IMR-90 (cell line): ENCODE data around the gene KCNG3. TPM values are rescaled to one million over a fixed set of nuclear protein-coding genes. Genes with fewer than 3 reads are reported as not detected.

Source experiments
- ATAC-seq: fragments of 200-7000 bp; cut with Tn5 transposase; 2 replicates; pipeline ENCODE4 v1.9.1; 2020; ENCODE audit warnings: low read depth, mild to moderate bottlenecking, moderate library complexity
- BruUV-seq: library from RNA; stranded (reverse); fragments of 400-500 nt; replicated peaks from 2 replicates; lab custom pipeline; 2021; lab: Mats Ljungman, UMichigan
- CTCF ChIA-PET: fragments of 300-600 bp; formaldehyde crosslinking; extraction: SDS; loops from one replicate; lab custom pipeline; 2021; ENCODE audit warnings: antibody characterized with exemption; lab: Yijun Ruan, JAX
- POLR2A ChIA-PET: fragments of 300-600 bp; sonication (Branson Sonifier 250); formaldehyde crosslinking; loops from one replicate; lab custom pipeline; 2022; ENCODE audit warnings: antibody characterized with exemption; ENCODE audit not compliant: unreplicated experiment; lab: Charles Lee
- DNase-seq: peaks from one replicate; pipeline ENCODE4 v3.0.0; 2013
- H2AFZ ChIP-seq: replicated peaks from 2 replicates; pipeline ENCODE3; 2013; ENCODE audit warnings: low read length, mild to moderate bottlenecking; ENCODE audit not compliant: poor library complexity
- H2AK5ac ChIP-seq: 2 replicates; pipeline ENCODE4 v1.6.1; 2013; ENCODE audit warnings: low read depth, low read length, inconsistent platforms
- H2AK9ac ChIP-seq: replicated peaks from 2 replicates; pipeline ENCODE3; 2013; ENCODE audit warnings: mild to moderate bottlenecking, low read depth, low read length, moderate library complexity; ENCODE audit not compliant: poor library complexity
- H2BK120ac ChIP-seq: 2 replicates; pipeline ENCODE4 v1.6.1; 2013; ENCODE audit warnings: low read depth, low read length, inconsistent platforms
- H2BK15ac ChIP-seq: 3 replicates; pipeline ENCODE4 v1.6.1; 2013; ENCODE audit warnings: low read depth, low read length, inconsistent platforms
- H2BK20ac ChIP-seq: 2 replicates; pipeline ENCODE4 v1.6.1; 2013; ENCODE audit warnings: low read depth, mild to moderate bottlenecking, inconsistent platforms, low read length, moderate library complexity
- H2BK5ac ChIP-seq: 2 replicates; pipeline ENCODE4 v1.6.1; 2013; ENCODE audit warnings: mild to moderate bottlenecking, low read depth, low read length, inconsistent platforms; ENCODE audit not compliant: poor library complexity, severe bottlenecking
- H3K14ac ChIP-seq: replicated peaks from 2 replicates; pipeline ENCODE4 v1.6.1; 2013; ENCODE audit warnings: low read depth, low read length, inconsistent platforms
- H3K18ac ChIP-seq: 2 replicates; pipeline ENCODE4 v1.6.1; 2013; ENCODE audit warnings: low read depth, low read length, control low read depth
- H3K23ac ChIP-seq: 2 replicates; pipeline ENCODE4 v1.6.1; 2013; ENCODE audit warnings: low read depth, low read length, inconsistent platforms
- H3K27ac ChIP-seq: 2 replicates; pipeline ENCODE4 v1.5.1; 2013; ENCODE audit warnings: mild to moderate bottlenecking, control low read depth, low read length; ENCODE audit not compliant: insufficient read depth
- H3K27me3 ChIP-seq: 2 replicates; pipeline ENCODE4 v1.6.1; 2013; ENCODE audit warnings: low read length; ENCODE audit not compliant: control insufficient read depth, insufficient read depth
- H3K36me3 ChIP-seq: 2 replicates; pipeline ENCODE4 v1.6.1; 2013; ENCODE audit warnings: low read length, mixed read lengths; ENCODE audit not compliant: control insufficient read depth, insufficient read depth
- H3K4ac ChIP-seq: 2 replicates; pipeline ENCODE4 v1.6.1; 2013; ENCODE audit warnings: low read depth, low read length, inconsistent platforms
- H3K4me1 ChIP-seq: 2 replicates; pipeline ENCODE4 v1.6.1; 2013; ENCODE audit warnings: low read length, mixed read lengths; ENCODE audit not compliant: control insufficient read depth, insufficient read depth
- H3K4me2 ChIP-seq: 2 replicates; pipeline ENCODE4 v1.6.1; 2013; ENCODE audit warnings: low read depth, mild to moderate bottlenecking, control low read depth, low read length, moderate library complexity
- H3K4me3 ChIP-seq: 2 replicates; pipeline ENCODE4 v1.5.1; 2013; ENCODE audit warnings: low read depth, mild to moderate bottlenecking, control low read depth, low read length, moderate library complexity; ENCODE audit not compliant: insufficient read depth
- H3K56ac ChIP-seq: 2 replicates; pipeline ENCODE4 v1.6.1; 2013; ENCODE audit warnings: low read length, inconsistent platforms; ENCODE audit not compliant: insufficient read depth; ENCODE audit errors: extremely low read depth
- H3K79me1 ChIP-seq, 2 experiments: 2 replicates each; pipeline ENCODE4 v1.6.1; 2013; ENCODE audit warnings: low read length in 2 of 2, inconsistent platforms in 1 of 2, low read depth in 1 of 2
- H3K9ac ChIP-seq: 2 replicates; pipeline ENCODE4 v1.6.1; 2013; ENCODE audit warnings: low read depth, low read length, control low read depth
- H3K9me1 ChIP-seq: 2 replicates; pipeline ENCODE4 v1.6.1; 2013; ENCODE audit warnings: low read length, inconsistent platforms; ENCODE audit not compliant: insufficient read depth
- H3K9me3 ChIP-seq: 2 replicates; pipeline ENCODE4 v1.6.1; 2013; ENCODE audit warnings: low read length; ENCODE audit not compliant: control insufficient read depth, insufficient read depth
- H4K20me1 ChIP-seq: 2 replicates; pipeline ENCODE4 v1.6.1; 2013; ENCODE audit warnings: low read length, inconsistent platforms; ENCODE audit not compliant: insufficient read depth
- H4K5ac ChIP-seq: 2 replicates; pipeline ENCODE4 v1.6.1; 2013; ENCODE audit warnings: mild to moderate bottlenecking, low read depth, low read length, control low read depth
- H4K8ac ChIP-seq, 2 experiments: 2 replicates each; pipeline ENCODE4 v1.6.1; 2013; ENCODE audit warnings: low read depth in 2 of 2, low read length in 2 of 2, control low read depth in 1 of 2, inconsistent platforms in 1 of 2
- H4K91ac ChIP-seq: 2 replicates; pipeline ENCODE4 v1.6.1; 2013; ENCODE audit warnings: low read depth, low read length, inconsistent platforms; ENCODE audit not compliant: insufficient read depth
- BHLHE40 ChIP-seq: fragments of 150-350 bp; IDR thresholded peaks from 2 replicates; pipeline ENCODE4 v1.6.1; 2016; ENCODE audit warnings: mild to moderate bottlenecking, low read depth, low read length
- CEBPB ChIP-seq: IDR thresholded peaks from 2 replicates; pipeline ENCODE4 v1.6.1; 2012; ENCODE audit warnings: low read depth, low read length, improper control_type of control experiment
- CTCF ChIP-seq: conservative IDR thresholded peaks from 2 replicates; pipeline ENCODE4 v1.5.1; 2012; ENCODE audit warnings: mild to moderate bottlenecking, low read depth, low read length, improper control_type of control experiment
- MAFK ChIP-seq: IDR thresholded peaks from 2 replicates; pipeline ENCODE4 v1.6.1; 2012; ENCODE audit warnings: low read depth, low read length, improper control_type of control experiment
- MAZ ChIP-seq: IDR thresholded peaks from 2 replicates; pipeline ENCODE4 v1.6.1; 2012; ENCODE audit warnings: low read depth, mild to moderate bottlenecking, low read length, improper control_type of control experiment, moderate library complexity, borderline replicate concordance
- NFE2L2 ChIP-seq: fragments of 150-350 bp; IDR thresholded peaks from 2 replicates; pipeline ENCODE4 v1.6.1; 2016; ENCODE audit warnings: low read depth, mild to moderate bottlenecking, low read length
- RAD21 ChIP-seq: IDR thresholded peaks from 2 replicates; pipeline ENCODE4 v1.6.1; 2012; ENCODE audit warnings: low read length, improper control_type of control experiment
- RCOR1 ChIP-seq: IDR thresholded peaks from 2 replicates; pipeline ENCODE4 v1.6.1; 2012; ENCODE audit warnings: mild to moderate bottlenecking, low read length, improper control_type of control experiment; ENCODE audit not compliant: insufficient replicate concordance
- RFX5 ChIP-seq: IDR thresholded peaks from 2 replicates; pipeline ENCODE4 v1.8.0; 2012; ENCODE audit warnings: low read depth, mild to moderate bottlenecking, low read length, moderate library complexity
- SMC3 ChIP-seq: fragments of 150-350 bp; IDR thresholded peaks from 2 replicates; pipeline ENCODE4 v1.6.1; 2016; ENCODE audit warnings: low read depth, mild to moderate bottlenecking, antibody characterized with exemption, low read length, moderate library complexity
- USF2 ChIP-seq: fragments of 150-350 bp; IDR thresholded peaks from 2 replicates; pipeline ENCODE4 v1.6.1; 2017; ENCODE audit warnings: mild to moderate bottlenecking, antibody characterized with exemption, low read length, low read depth
- WGBS, 2 experiments: methylation state at CpG; one replicate each; pipeline versions ENCODE4 v1.1.5 to v1.1.7; 2013; ENCODE audit warnings: missing lambda C conversion rate in 2 of 2; ENCODE audit not compliant: insufficient read length in 1 of 2; ENCODE audit errors: extremely low coverage in 2 of 2; 5-methylcytosine and 5-hydroxymethylcytosine counted together
- dilution Hi-C: fragments of 300-500 bp; cut with HindIII; formaldehyde crosslinking; loops from one replicate; pipeline ENCODE4 v1.14.3; 2018; ENCODE audit warnings: low sequenced_read_pairs; ENCODE audit not compliant: unreplicated experiment
- in situ Hi-C: fragments of 300-500 bp; cut with MboI; formaldehyde crosslinking; loops from 3 replicates; pipeline ENCODE4 v1.14.3; 2019; ENCODE audit warnings: low sequenced_read_pairs, inconsistent platforms, mixed read lengths
- intact Hi-C: fragments of 100-400 bp; cut with micrococcal nuclease; formaldehyde crosslinking; loops from 2 replicates; pipeline ENCODE4 v1.10.0; 2022
- polyA plus RNA-seq, 3 experiments: library from polyadenylated mRNA; depleted of rRNA; stranded (reverse); fragments of >200 nt; gene quantifications; 2 replicates each; pipeline ENCODE4 v1.2.3, GENCODE V29; 2012; ENCODE audit warnings: low replicate concordance in 1 of 3
- total RNA-seq: library from RNA; depleted of rRNA; stranded (reverse); fragments of >200 nt; gene quantifications from 2 replicates; pipeline ENCODE4 v1.2.3, GENCODE V29; 2012

The KCNG3 gene
- total and polyA plus RNA-seq, 2 of the 4 experiments (the other 2 are of a cell fraction), result under 0.01 TPM; not detected in 1

GRCh38 chr2:42519624-42520023, 25.8 kb upstream of the KCNG3 start:
- Histone ChIP-seq H3K9ac (no peak overlapping the region), H3K4me2 (no peak overlapping the region), H3K79me1 (no peaks in the 10 kb centered on the region), H3K9me3 (no peaks in the 10 kb centered on the region), H3K36me3 (no peaks in the 10 kb centered on the region), H2BK120ac (no peak overlapping the region), H3K4me1 (no peaks in the 10 kb centered on the region), H3K27me3 (peaks cover 6% of the 10 kb centered on the region), H4K5ac (no peak overlapping the region), H3K9me1 (no peaks in the 10 kb centered on the region), H4K91ac (no peak overlapping the region), H3K4ac (no peak overlapping the region), H2AFZ (no peak overlapping the region), H3K23ac (no peak overlapping the region), H2BK15ac (no peak overlapping the region), H3K14ac (no peak overlapping the region), H3K27ac (no peak overlapping the region), H3K18ac (no peak overlapping the region), H2BK5ac (no peak overlapping the region), H2AK5ac (no peak overlapping the region), H2BK20ac (no peak overlapping the region), H3K4me3 (no peak overlapping the region), H4K20me1 (no peaks in the 10 kb centered on the region), H4K8ac (no peak overlapping the region), H2AK9ac (no peak overlapping the region), H3K56ac (no peak overlapping the region)
- BruUV-seq, result no TSS peak
- ATAC-seq (no peak), DNase-seq (no peak)
- POLR2A ChIA-PET, result no interaction called here
- in situ Hi-C loops (no loop called here), intact Hi-C loops (no loop called here), dilution Hi-C loops (no loop called here)
- CTCF ChIA-PET, result no interaction called here
- TF ChIP-seq MAFK (no peak), RFX5 (no peak), NFE2L2 (no peak), CEBPB (no peak), SMC3 (no peak), BHLHE40 (no peak), RAD21 (no peak), MAZ (no peak), USF2 (no peak), RCOR1 (no peak), CTCF (no peak)
- 70% methylated on average over 4 of the region's 8 CpGs; no CpG with 5 or more reads in 1 of the 2 experiments for WGBS, 2 experiments
